Natural killer cell (primary cell): Measurements from ENCODE around the gene MPV17L2. TPM values are rescaled to one million over a fixed set of nuclear protein-coding genes. Genes with fewer than 3 reads are reported as not detected.
A peak's percentile ranks its signal among the peaks of the same experiment; 100 is the strongest.

Source experiments
- ATAC-seq, 3 donors: fragments of 150-1000 bp in 2 of 3; fragments of 200-7000 bp in 1 of 3; cut with Tn5 transposase; 1 replicate in 1 of 3; 2 replicates in 2 of 3; pipeline ENCODE4 v1.10.0; 2021; ENCODE audit warnings: mild to moderate bottlenecking in 2 of 3, moderate library complexity in 2 of 3
- DNase-seq, 2 donors: peaks; one replicate each; pipeline versions ENCODE4 v3.0.0 to v3.0.0-alpha.2; 2013 to 2021; ENCODE audit warnings: mixed read lengths in 1 of 2
- H3K27ac ChIP-seq: one replicate; pipeline ENCODE4 v1.5.1; 2013; ENCODE audit warnings: mild to moderate bottlenecking, low read length
- H3K27me3 ChIP-seq: one replicate; pipeline ENCODE4 v1.6.1; 2013; ENCODE audit warnings: low read length; ENCODE audit not compliant: control insufficient read depth, insufficient read depth
- H3K36me3 ChIP-seq: one replicate; pipeline ENCODE4 v1.6.1; 2013; ENCODE audit warnings: low read length; ENCODE audit not compliant: control insufficient read depth, insufficient read depth
- H3K4me1 ChIP-seq: one replicate; pipeline ENCODE4 v1.6.1; 2013; ENCODE audit warnings: low read length; ENCODE audit not compliant: control insufficient read depth, insufficient read depth
- H3K4me3 ChIP-seq: one replicate; pipeline ENCODE4 v1.5.1; 2013; ENCODE audit warnings: low read length
- H3K9me3 ChIP-seq: one replicate; pipeline ENCODE4 v1.6.1; 2013; ENCODE audit warnings: low read length; ENCODE audit not compliant: control insufficient read depth, insufficient read depth
- H3K27ac Mint-ChIP-seq, 2 donors: one replicate each; pipeline ENCODE4 v1.8.0; 2022; ENCODE audit warnings: mild to moderate bottlenecking in 2 of 2, mixed read lengths in 2 of 2, moderate library complexity in 1 of 2
- H3K27me3 Mint-ChIP-seq, 2 donors: one replicate each; pipeline ENCODE4 v1.8.0; 2022; ENCODE audit warnings: low read depth in 2 of 2, mixed read lengths in 2 of 2
- H3K36me3 Mint-ChIP-seq: one replicate; pipeline ENCODE4 v1.8.0; 2022; ENCODE audit warnings: mixed read lengths
- H3K4me1 Mint-ChIP-seq, 2 donors: one replicate each; pipeline ENCODE4 v1.8.0; 2022; ENCODE audit warnings: mixed read lengths in 2 of 2
- H3K4me3 Mint-ChIP-seq: one replicate; pipeline ENCODE4 v1.8.0; 2022; ENCODE audit warnings: mild to moderate bottlenecking, moderate library complexity, mixed read lengths
- H3K9me3 Mint-ChIP-seq, 2 donors: one replicate each; pipeline ENCODE4 v1.8.0; 2022; ENCODE audit warnings: mixed read lengths in 2 of 2
- WGBS: methylation state at CpG from one replicate; pipeline ENCODE4 v1.1.7; 2013; ENCODE audit warnings: missing lambda C conversion rate; ENCODE audit not compliant: insufficient coverage; 5-methylcytosine and 5-hydroxymethylcytosine counted together
- intact Hi-C: fragments of 100-400 bp; cut with micrococcal nuclease; formaldehyde crosslinking; loops from one replicate; pipeline ENCODE4 v1.14.2; 2022
- total RNA-seq, 4 donors: library from RNA; stranded (reverse); fragments of 120-200 nt in 1 of 4; gene quantifications; one replicate each; pipeline versions ENCODE4 v1.2.3 to v1.2.4, GENCODE V29; 2013 to 2022
- TF ChIP-seq, protein P1 (sequence below): fragments of 200-600 bp; IDR thresholded peaks from one replicate; pipeline ENCODE4 v1.8.0; 2022; ENCODE audit warnings: antibody characterized with exemption

The MPV17L2 gene
- total RNA-seq, 3 donors from 2014 or later (not counting 1 experiment from before 2014, with no cell fraction given) = 4.1 to 5.6 (median 4.5) TPM

GRCh38 chr19:18150776-18151624, 42.0 kb upstream of the MPV17L2 start:
- 92% methylated on average over 18 of the region's 18 CpGs for WGBS
- Mint-ChIP-seq H3K9me3 (no peaks in the 10 kb centered on the region), H3K36me3 (peaks cover 8% of the 10 kb centered on the region), H3K4me3 (peak overlapping the region; percentile 95), H3K27me3 (peaks cover 0 to 2% of the 10 kb centered on the region in 2 donors), H3K27ac (peak overlapping the region; percentile 89 to 97), H3K4me1 (peaks cover 47 to 73% of the 10 kb centered on the region in 2 donors)
- DNase-seq (peak in 1 of 2 donors; percentile 14), ATAC-seq (no peak)
- H3K27ac ChIP-seq = peak overlapping the region; percentile 91
- TF ChIP-seq, protein P1, sequence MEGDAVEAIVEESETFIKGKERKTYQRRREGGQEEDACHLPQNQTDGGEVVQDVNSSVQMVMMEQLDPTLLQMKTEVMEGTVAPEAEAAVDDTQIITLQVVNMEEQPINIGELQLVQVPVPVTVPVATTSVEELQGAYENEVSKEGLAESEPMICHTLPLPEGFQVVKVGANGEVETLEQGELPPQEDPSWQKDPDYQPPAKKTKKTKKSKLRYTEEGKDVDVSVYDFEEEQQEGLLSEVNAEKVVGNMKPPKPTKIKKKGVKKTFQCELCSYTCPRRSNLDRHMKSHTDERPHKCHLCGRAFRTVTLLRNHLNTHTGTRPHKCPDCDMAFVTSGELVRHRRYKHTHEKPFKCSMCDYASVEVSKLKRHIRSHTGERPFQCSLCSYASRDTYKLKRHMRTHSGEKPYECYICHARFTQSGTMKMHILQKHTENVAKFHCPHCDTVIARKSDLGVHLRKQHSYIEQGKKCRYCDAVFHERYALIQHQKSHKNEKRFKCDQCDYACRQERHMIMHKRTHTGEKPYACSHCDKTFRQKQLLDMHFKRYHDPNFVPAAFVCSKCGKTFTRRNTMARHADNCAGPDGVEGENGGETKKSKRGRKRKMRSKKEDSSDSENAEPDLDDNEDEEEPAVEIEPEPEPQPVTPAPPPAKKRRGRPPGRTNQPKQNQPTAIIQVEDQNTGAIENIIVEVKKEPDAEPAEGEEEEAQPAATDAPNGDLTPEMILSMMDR = no peak
- no peaks in the 10 kb centered on the region for H3K27me3 ChIP-seq
- intact Hi-C loops = no loop called here
- no peak overlapping the region for H3K4me3 ChIP-seq
- no peaks in the 10 kb centered on the region for H3K9me3 ChIP-seq
- H3K36me3 ChIP-seq = peaks cover 21% of the 10 kb centered on the region
- peaks cover 65% of the 10 kb centered on the region for H3K4me1 ChIP-seq

- H3K4me1 ChIP-seq = peaks cover 61% of the 10 kb centered on the region
- under 1% methylated on average over 22 of the region's 22 CpGs for WGBS
- H3K27ac ChIP-seq = peak overlapping the region; percentile 91
- Mint-ChIP-seq H3K27me3 (peaks cover 0 to 2% of the 10 kb centered on the region in 2 donors), H3K4me1 (peaks cover 41 to 69% of the 10 kb centered on the region in 2 donors), H3K9me3 (no peaks in the 10 kb centered on the region), H3K4me3 (peak overlapping the region; percentile 95), H3K36me3 (no peaks in the 10 kb centered on the region), H3K27ac (peak overlapping the region; percentile 89 to 97)
- H3K36me3 ChIP-seq = peaks cover 12% of the 10 kb centered on the region
- no peaks in the 10 kb centered on the region for H3K9me3 ChIP-seq
- TF ChIP-seq, protein P1 = peak; percentile 79
- no peaks in the 10 kb centered on the region for H3K27me3 ChIP-seq
- peak overlapping the region; percentile 69 for H3K4me3 ChIP-seq
- DNase-seq = peak; percentile 99 to 100
- intact Hi-C loops = loop anchor here (1.0 to 2.0 kb wide), 4 partner anchors 34 to 216 kb away; no protein-coding TSS in a partner anchor
- peak; percentile 65 to 82 (median 67) for ATAC-seq
These were observed 40.6 kb upstream of the MPV17L2 start for GRCh38 chr19:18152442-18152816.

DNA sequence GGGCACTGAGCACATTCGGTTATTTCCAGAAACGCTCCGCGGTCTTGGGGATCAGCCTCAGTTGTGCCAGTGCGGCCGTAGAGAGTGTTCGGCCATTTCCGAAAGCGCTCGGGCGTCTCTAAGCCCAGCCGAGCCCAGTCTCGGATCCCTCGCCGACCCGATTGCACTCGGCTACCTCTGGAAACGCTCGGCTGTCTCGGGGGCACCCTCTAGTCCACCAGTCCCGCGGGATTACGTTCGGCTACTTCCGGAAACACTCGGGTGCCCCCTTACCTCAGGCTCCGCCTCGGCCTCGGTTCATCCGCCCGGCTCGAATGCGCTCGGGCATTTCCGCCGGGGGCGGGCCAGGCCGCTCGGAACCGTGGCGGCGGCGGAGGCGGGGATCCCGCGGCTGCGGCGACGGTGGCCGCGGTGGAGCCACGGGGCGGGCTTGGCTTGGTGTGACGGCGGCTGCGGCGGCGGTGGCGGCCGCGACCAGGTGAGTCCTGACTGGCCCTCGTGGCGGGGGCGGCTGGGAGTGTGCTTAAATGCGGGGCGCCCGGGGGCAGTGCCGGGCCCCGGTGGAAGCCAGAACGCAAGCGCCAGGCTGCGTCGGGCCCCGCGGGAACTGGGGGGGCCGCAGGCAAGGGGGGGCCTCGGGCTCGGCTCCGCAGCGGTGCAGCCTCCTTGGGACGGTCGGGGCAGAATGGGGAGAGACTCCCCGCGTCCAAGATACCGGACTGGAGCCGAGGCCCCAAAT, 40.0 kb upstream of the MPV17L2 start, which contains the start of gene PIK3R2:
Gene PIK3R2, plus strand, starts transcription at position 347 of the 739 bp plus-strand sequence. CDS start 2,717 bp downstream, outside the sequence.
- no peaks in the 10 kb centered on the region for H3K36me3 Mint-ChIP-seq
- ATAC-seq (peak; percentile 80 to 92 (median 83)), DNase-seq (peak; percentile 100)
- H3K27me3 Mint-ChIP-seq = peaks cover 0 to 2% of the 10 kb centered on the region in 2 donors
- intact Hi-C loops = loop anchor here (1.0 to 2.0 kb wide), 5 partner anchors 34 to 217 kb away; partner anchors contain the start of gene MPV17L2
- peaks cover 8% of the 10 kb centered on the region for H3K36me3 ChIP-seq
- H3K4me3 Mint-ChIP-seq = peak within 1 kb of the TSS; percentile 95
- peak within 1 kb of the TSS; percentile 69 for H3K4me3 ChIP-seq
- no peaks in the 10 kb centered on the region for H3K9me3 ChIP-seq
- H3K27ac Mint-ChIP-seq = peak within 1 kb of the TSS; percentile 92 to 97
- no peaks in the 10 kb centered on the region for H3K9me3 Mint-ChIP-seq
- peaks cover 40 to 63% of the 10 kb centered on the region in 2 donors for H3K4me1 Mint-ChIP-seq
- WGBS = under 1% methylated on average over 86 of the region's 86 CpGs
- TF ChIP-seq, protein P1 = no peak
- H3K27ac ChIP-seq = peak within 1 kb of the TSS; percentile 91
- peaks cover 55% of the 10 kb centered on the region for H3K4me1 ChIP-seq
- no peaks in the 10 kb centered on the region for H3K27me3 ChIP-seq
